Kidney (tissue), 14 donors: Measurements from ENCODE around the gene RIN3. TPM values are rescaled to one million over a fixed set of nuclear protein-coding genes. Genes with fewer than 3 reads are reported as not detected.

Experiments used
- DNase-seq, 5 donors: peaks; one replicate each; pipeline ENCODE4 v3.0.0-alpha.2; 2013 to 2020
- FAIRE-seq: peaks from 2 replicates; lab custom pipeline; 2012; peaks lifted over from hg19 to GRCh38; lab: Jason Lieb, UNC
- H3K27ac ChIP-seq, 2 donors: one replicate each; pipeline ENCODE4 v1.7.0; 2013; ENCODE audit warnings: low read depth in 2 of 2, low read length in 2 of 2, inconsistent platforms in 1 of 2
- H3K27me3 ChIP-seq: one replicate; pipeline ENCODE4 v1.7.1; 2013; ENCODE audit warnings: low read length, inconsistent platforms; ENCODE audit not compliant: control insufficient read depth, insufficient read depth
- H3K36me3 ChIP-seq, 3 donors: one replicate each; pipeline versions ENCODE4 v1.7.0 to v1.7.1; 2013; ENCODE audit warnings: low read length in 3 of 3, control low read depth in 1 of 3, inconsistent platforms in 1 of 3; ENCODE audit not compliant: insufficient read depth in 3 of 3, control insufficient read depth in 2 of 3
- H3K4me1 ChIP-seq, 3 donors: one replicate each; pipeline versions ENCODE4 v1.7.0 to v1.7.1; 2013; ENCODE audit warnings: low read length in 3 of 3, inconsistent platforms in 1 of 3, low read depth in 1 of 3; ENCODE audit not compliant: control insufficient read depth in 2 of 3, insufficient read depth in 2 of 3
- H3K4me3 ChIP-seq, 3 donors: one replicate each; pipeline versions ENCODE4 v1.7.0 to v1.8.1; 2013; ENCODE audit warnings: low read length in 3 of 3, control low read depth in 1 of 3, inconsistent platforms in 1 of 3
- H3K9ac ChIP-seq, 3 donors: one replicate each; pipeline versions ENCODE4 v1.7.0 to v1.7.1; 2013; ENCODE audit warnings: low read length in 3 of 3, control low read depth in 1 of 3, inconsistent platforms in 1 of 3
- H3K9me3 ChIP-seq, 3 donors: one replicate each; pipeline versions ENCODE4 v1.7.0 to v1.7.1; 2013; ENCODE audit warnings: low read length in 3 of 3, control low read depth in 1 of 3, inconsistent platforms in 1 of 3; ENCODE audit not compliant: control insufficient read depth in 2 of 3, insufficient read depth in 1 of 3
- intact Hi-C: fragments of 100-400 bp; cut with DNase I; formaldehyde crosslinking; loops from one replicate; pipeline ENCODE4 v1.11.1; 2022
- polyA plus RNA-seq: library from polyadenylated mRNA; stranded (reverse); fragments of 350-450 nt; fragmentation: Illumina TruSeq; extraction: RNeasy Lipid Tissue Mini Kit (QIAGEN cat#74804); gene quantifications from one replicate; pipeline ENCODE4 v1.2.3, GENCODE V29; 2014; ENCODE audit warnings: low read depth, low replicate concordance; ENCODE audit not compliant: insufficient read depth
- total RNA-seq: library from RNA; stranded (reverse); fragmentation: NEBNext Ultra II Directional; extraction: Animal tissue kit (Norgen Biotek cat#: 25700); gene quantifications from one replicate; pipeline ENCODE4 v1.2.1, GENCODE V29; 2021
- TF ChIP-seq, protein P1 (sequence below): IDR thresholded peaks from 3 replicates; pipeline ENCODE4 v1.5.1; 2012; ENCODE audit warnings: mild to moderate bottlenecking, moderate library complexity, borderline replicate concordance; ENCODE audit not compliant: insufficient read depth; ENCODE audit errors: extremely low read depth
- donor health status: control.
- donor health status: control.
- donor health status: control.
- donor health status: control.
- donor health status: control.
- donor health status: DM: yes; HTN: yes; CAD: no.
- donor health status: Normal renal cell carcinoma (clear cell type).

Gene RIN3
- total and polyA plus RNA-seq, 2 donors from 2014 or later: 7.1 to 30.4 TPM

GRCh38 chr14:92596331-92596907, 82.8 kb downstream of the RIN3 start:
- FAIRE-seq (no peak), DNase-seq (no peak)
- no peaks in the 10 kb centered on the region for H3K36me3 ChIP-seq
- no peak overlapping the region for H3K9ac ChIP-seq
- TF ChIP-seq, protein P1, sequence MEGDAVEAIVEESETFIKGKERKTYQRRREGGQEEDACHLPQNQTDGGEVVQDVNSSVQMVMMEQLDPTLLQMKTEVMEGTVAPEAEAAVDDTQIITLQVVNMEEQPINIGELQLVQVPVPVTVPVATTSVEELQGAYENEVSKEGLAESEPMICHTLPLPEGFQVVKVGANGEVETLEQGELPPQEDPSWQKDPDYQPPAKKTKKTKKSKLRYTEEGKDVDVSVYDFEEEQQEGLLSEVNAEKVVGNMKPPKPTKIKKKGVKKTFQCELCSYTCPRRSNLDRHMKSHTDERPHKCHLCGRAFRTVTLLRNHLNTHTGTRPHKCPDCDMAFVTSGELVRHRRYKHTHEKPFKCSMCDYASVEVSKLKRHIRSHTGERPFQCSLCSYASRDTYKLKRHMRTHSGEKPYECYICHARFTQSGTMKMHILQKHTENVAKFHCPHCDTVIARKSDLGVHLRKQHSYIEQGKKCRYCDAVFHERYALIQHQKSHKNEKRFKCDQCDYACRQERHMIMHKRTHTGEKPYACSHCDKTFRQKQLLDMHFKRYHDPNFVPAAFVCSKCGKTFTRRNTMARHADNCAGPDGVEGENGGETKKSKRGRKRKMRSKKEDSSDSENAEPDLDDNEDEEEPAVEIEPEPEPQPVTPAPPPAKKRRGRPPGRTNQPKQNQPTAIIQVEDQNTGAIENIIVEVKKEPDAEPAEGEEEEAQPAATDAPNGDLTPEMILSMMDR: no peak
- H3K27me3 ChIP-seq: no peaks in the 10 kb centered on the region
- no peaks in the 10 kb centered on the region for H3K4me1 ChIP-seq
- no peaks in the 10 kb centered on the region for H3K9me3 ChIP-seq
- H3K27ac ChIP-seq: no peak overlapping the region
- H3K4me3 ChIP-seq: no peak overlapping the region
- intact Hi-C loops: no loop called here

GRCh38 chr14:92597906-92598905, 84.6 kb downstream of the RIN3 start:
- no peaks in the 10 kb centered on the region for H3K4me1 ChIP-seq
- intact Hi-C loops: no loop called here
- no peak overlapping the region for H3K9ac ChIP-seq
- H3K27ac ChIP-seq: no peak overlapping the region
- H3K27me3 ChIP-seq: no peaks in the 10 kb centered on the region
- DNase-seq (no peak), FAIRE-seq (no peak)
- no peak overlapping the region for H3K4me3 ChIP-seq
- no peaks in the 10 kb centered on the region for H3K9me3 ChIP-seq
- no peaks in the 10 kb centered on the region for H3K36me3 ChIP-seq
- TF ChIP-seq, protein P1: no peak

GRCh38 chr14:92599811-92600210, 86.2 kb downstream of the RIN3 start:
- intact Hi-C loops: no loop called here
- Histone ChIP-seq H3K27me3 (no peaks in the 10 kb centered on the region), H3K4me3 (no peak overlapping the region), H3K27ac (no peak overlapping the region), H3K9me3 (no peaks in the 10 kb centered on the region), H3K9ac (no peak overlapping the region), H3K4me1 (no peaks in the 10 kb centered on the region), H3K36me3 (no peaks in the 10 kb centered on the region)
- TF ChIP-seq, protein P1: no peak
- no peak for FAIRE-seq
- DNase-seq: no peak
